HepG2 (cell line): ENCODE results near the gene DIO1. TPM values are rescaled to one million over a fixed set of nuclear protein-coding genes. Genes with fewer than 3 reads are reported as not detected.

Experiments
- ATAC-seq: fragments of 200-7000 bp; cut with Tn5 transposase; 3 replicates; pipeline ENCODE4 v1.9.1; 2020; ENCODE audit warnings: mild to moderate bottlenecking, moderate library complexity
- BruUV-seq: library from RNA; stranded (reverse); fragments of 400-500 nt; replicated peaks from 2 replicates; lab custom pipeline; 2021; lab: Mats Ljungman, UMichigan
- CTCF ChIA-PET: fragments of 300-600 bp; formaldehyde crosslinking; extraction: SDS; loops from one replicate; lab custom pipeline; 2021; ENCODE audit warnings: low total read pairs, inconsistent platforms, low intra/inter-chr PET ratio; lab: Yijun Ruan, JAX
- POLR2A ChIA-PET: fragments of 350-600 bp; sonication (Branson Sonifier 250); formaldehyde crosslinking; loops from one replicate; lab custom pipeline; 2020; ENCODE audit warnings: antibody characterized with exemption, inconsistent platforms; lab: Yijun Ruan, JAX
- DNase-seq: peaks from one replicate; pipeline ENCODE4 v3.0.0-alpha.2; 2015; ENCODE audit warnings: low spot score
- FAIRE-seq: peaks from 3 replicates; lab custom pipeline; 2011; peaks lifted over from hg19 to GRCh38; lab: Jason Lieb, UNC
- H2AFZ ChIP-seq: one replicate; pipeline ENCODE4 v1.6.1; 2011; ENCODE audit warnings: low read length, inconsistent platforms
- H3K27ac ChIP-seq: fragments of 300-600 bp; 3 replicates; pipeline ENCODE4 v1.8.0; 2011; ENCODE audit warnings: mixed run types, mild to moderate bottlenecking, mixed read lengths, low read length, inconsistent platforms; ENCODE audit not compliant: insufficient read depth; ENCODE audit errors: extremely low read length
- H3K27me3 ChIP-seq, 2 experiments: fragments of 200-600 bp in 1 of 2; 2 replicates in 1 of 2; 3 replicates in 1 of 2; pipeline versions ENCODE4 v1.6.0 to v1.8.0; 2011; ENCODE audit warnings: low read length in 2 of 2, mild to moderate bottlenecking in 2 of 2, moderate library complexity in 2 of 2, inconsistent platforms in 1 of 2; ENCODE audit not compliant: insufficient read depth in 2 of 2, control insufficient read depth in 1 of 2
- H3K36me3 ChIP-seq, 2 experiments: fragments of 200-600 bp in 1 of 2; replicated peaks in 1 of 2; 2 replicates in 1 of 2; 3 replicates in 1 of 2; pipeline versions ENCODE4 v1.5.1 to v1.8.0; 2011; ENCODE audit warnings: low read length in 2 of 2, inconsistent platforms in 1 of 2; ENCODE audit not compliant: insufficient read depth in 2 of 2, control insufficient read depth in 1 of 2
- H3K4me1 ChIP-seq: 2 replicates; pipeline ENCODE4 v1.5.1; 2012; ENCODE audit warnings: low read length, inconsistent platforms; ENCODE audit not compliant: insufficient read depth
- H3K4me2 ChIP-seq: 2 replicates; pipeline ENCODE4 v1.6.0; 2011; ENCODE audit warnings: low read depth, low read length, inconsistent platforms
- H3K4me3 ChIP-seq, 3 experiments: fragments of 200-600 bp in 1 of 3; sonication (generic), shearing (Covaris generic) in 1 of 3; replicated peaks in 1 of 3; 2 replicates each; pipeline ENCODE4 v1.5.1; 2011 to 2016; ENCODE audit warnings: low read length in 3 of 3, inconsistent platforms in 2 of 3, low read depth in 2 of 3, mild to moderate bottlenecking in 2 of 3, control low read depth in 1 of 3, mixed read lengths in 1 of 3; ENCODE audit not compliant: insufficient read depth in 1 of 3
- H3K79me2 ChIP-seq: one replicate; pipeline ENCODE4 v1.6.1; 2011; ENCODE audit warnings: low read length, inconsistent platforms; ENCODE audit not compliant: insufficient read depth
- H3K9ac ChIP-seq: 2 replicates; pipeline ENCODE4 v1.6.0; 2011; ENCODE audit warnings: mild to moderate bottlenecking, low read depth, low read length, inconsistent platforms; ENCODE audit not compliant: insufficient read depth
- H3K9me3 ChIP-seq: 2 replicates; pipeline ENCODE4 v1.5.1; 2012; ENCODE audit warnings: mild to moderate bottlenecking, low read length
- H4K20me1 ChIP-seq: 2 replicates; pipeline ENCODE4 v1.6.0; 2011; ENCODE audit warnings: inconsistent platforms, mild to moderate bottlenecking, low read length, moderate library complexity; ENCODE audit not compliant: insufficient read depth
- CEBPG ChIP-seq: IDR thresholded peaks from 2 replicates; pipeline ENCODE4 v1.6.1; 2016
- EP300 ChIP-seq, 3 experiments: sonication (generic) in 1 of 3; formaldehyde crosslinking in 1 of 3; IDR thresholded peaks; 2 replicates each; pipeline versions ENCODE4 v1.5.1 to v1.6.1; 2011 to 2020; ENCODE audit warnings: low read depth in 2 of 3, low read length in 2 of 3, borderline replicate concordance in 1 of 3, improper control_type of control experiment in 1 of 3, mild to moderate bottlenecking in 1 of 3, missing genetic modification reagents in 1 of 3, moderate library complexity in 1 of 3
- FOSL2 ChIP-seq: sonication (generic); formaldehyde crosslinking; IDR thresholded peaks from 2 replicates; pipeline ENCODE4 v1.4.0; 2020; ENCODE audit warnings: missing genetic modification reagents
- FOXA1 ChIP-seq, 2 experiments: fragments of 450-650 bp in 1 of 2; sonication (generic) in 1 of 2; formaldehyde crosslinking in 1 of 2; IDR thresholded peaks; 2 replicates each; pipeline versions ENCODE4 v1.4.0 to v1.6.1; 2016 to 2020; ENCODE audit warnings: missing genetic modification reagents in 1 of 2
- HDAC2 ChIP-seq: sonication (generic); formaldehyde crosslinking; IDR thresholded peaks from 2 replicates; pipeline ENCODE4 v1.4.0; 2020; ENCODE audit warnings: missing genetic modification reagents
- MTF1 ChIP-seq: sonication (generic); formaldehyde crosslinking; IDR thresholded peaks from 2 replicates; pipeline ENCODE4 v1.5.0; 2020; ENCODE audit warnings: missing genetic modification reagents
- NR2F6 ChIP-seq, 2 experiments: IDR thresholded peaks; 2 replicates each; pipeline ENCODE4 v1.6.1; 2016; ENCODE audit warnings: antibody characterized with exemption in 1 of 2, mild to moderate bottlenecking in 1 of 2
- PAXIP1 ChIP-seq: sonication (generic); formaldehyde crosslinking; conservative IDR thresholded peaks from 2 replicates; pipeline ENCODE4 v1.4.0; 2020; ENCODE audit warnings: mild to moderate bottlenecking, missing genetic modification reagents, moderate library complexity
- TBX2 ChIP-seq: sonication (generic); formaldehyde crosslinking; IDR thresholded peaks from 2 replicates; pipeline ENCODE4 v1.5.0; 2020; ENCODE audit warnings: missing genetic modification reagents, mild to moderate bottlenecking, borderline replicate concordance
- TEAD3 ChIP-seq: optimal IDR thresholded peaks from 2 replicates; pipeline ENCODE3; 2016; ENCODE audit warnings: borderline replicate concordance
- ZNF292 ChIP-seq: sonication (generic); formaldehyde crosslinking; IDR thresholded peaks from 2 replicates; pipeline ENCODE4 v1.8.1; 2022; ENCODE audit warnings: mild to moderate bottlenecking, low read depth, missing genetic modification reagents, borderline replicate concordance
- ZNF788 ChIP-seq: sonication (generic); formaldehyde crosslinking; IDR thresholded peaks from 2 replicates; pipeline ENCODE4 v1.5.0; 2020; ENCODE audit warnings: mild to moderate bottlenecking, missing genetic modification reagents, borderline replicate concordance
- WGBS: methylation state at CpG from one replicate; pipeline ENCODE4 v1.1.6; 2017; ENCODE audit warnings: low lambda C conversion rate; 5-methylcytosine and 5-hydroxymethylcytosine counted together
- in situ Hi-C: cut with HindIII; loops from 2 replicates; pipeline ENCODE4 v1.10.0; 2017; ENCODE audit warnings: low pct_unique_long_range_greater_than_20kb; ENCODE audit not compliant: extremely low pct_ligation_motif_present
- intact Hi-C: fragments of 100-400 bp; cut with micrococcal nuclease; formaldehyde crosslinking; loops from one replicate; pipeline ENCODE4 v1.10.0; 2022; ENCODE audit not compliant: unreplicated experiment
- polyA plus RNA-seq, 8 experiments: library from polyadenylated mRNA; depleted of rRNA in 3 of 8; stranded (reverse) in 7 of 8; unstranded in 1 of 8; fragments of >200 nt; fragmentation: Illumina TruSeq in 4 of 8; extraction: Trizol in 4 of 8; gene quantifications; 2 replicates each; pipeline versions ENCODE4 v1.2.1 to v1.2.3, GENCODE V29; 2011 to 2016; ENCODE audit warnings: low read depth in 4 of 8, missing spikeins in 1 of 8, mixed read lengths in 1 of 8; ENCODE audit not compliant: insufficient read depth in 1 of 8
- total RNA-seq, 5 experiments: library from RNA; depleted of rRNA; stranded (reverse); fragments of >200 nt; fragmentation: Illumina TruSeq; extraction: Trizol; gene quantifications; 2 replicates each; pipeline ENCODE4 v1.2.3, GENCODE V29; 2016; ENCODE audit warnings: low read depth in 1 of 5
- TF ChIP-seq, protein P1 (sequence below): IDR thresholded peaks from 2 replicates; pipeline ENCODE4 v1.6.1; 2012; ENCODE audit warnings: low read depth, low read length, improper control_type of control experiment
- TF ChIP-seq, protein P2 (sequence below): IDR thresholded peaks from 2 replicates; pipeline ENCODE4 v1.6.1; 2016; ENCODE audit warnings: missing biosample characterization, missing genetic modification reagents, low read depth
- TF ChIP-seq, protein P3 (sequence below): sonication (generic); formaldehyde crosslinking; IDR thresholded peaks from 2 replicates; pipeline ENCODE4 v1.4.0; 2020; ENCODE audit warnings: missing genetic modification reagents

The DIO1 gene
- total and polyA plus RNA-seq, 2 of the 13 experiments (the other 11 are each of a cell fraction or from before 2014, with no cell fraction given), result 13.5 to 45.6 TPM

DNA sequence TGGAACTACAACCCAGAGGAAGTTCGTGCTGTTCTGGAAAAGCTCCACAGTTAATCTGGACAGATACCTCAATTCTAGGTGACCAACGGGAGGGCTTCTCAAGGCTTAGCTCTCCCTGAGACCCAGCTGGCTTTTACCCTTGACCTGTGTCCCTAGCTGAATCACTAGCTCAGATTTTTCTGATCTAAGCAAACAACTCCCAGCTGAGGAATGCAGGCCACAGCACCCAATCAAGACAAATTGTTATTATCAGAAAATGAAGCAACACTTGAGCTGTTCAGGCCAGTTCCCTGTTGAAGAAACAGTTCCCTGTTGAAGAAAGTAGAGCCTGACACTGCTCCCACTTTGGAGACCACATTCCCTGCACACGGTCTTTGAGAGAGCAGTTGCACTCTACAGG lies 16.0 kb downstream of the DIO1 start:
- Histone ChIP-seq H3K4me1 (peaks cover 58% of the 10 kb centered on the region), H3K9ac (no peak overlapping the region), H3K27me3 (no peaks in the 10 kb centered on the region), H3K9me3 (no peaks in the 10 kb centered on the region), H3K36me3 (no peaks in the 10 kb centered on the region; a peak in 1 of 5 replicates), H2AFZ (no peak overlapping the region), H3K79me2 (no peaks in the 10 kb centered on the region), H3K27ac (no peak overlapping the region), H3K4me3 (no peak overlapping the region), H4K20me1 (no peaks in the 10 kb centered on the region), H3K4me2 (no peak overlapping the region)
- BruUV-seq, result no TSS peak
- peak; percentile 42 for FAIRE-seq
- POLR2A ChIA-PET, result interaction anchor here (1.0 to 2.0 kb wide), 5 partner anchors 9 to 35 kb away, joined by 4 to 21 read pairs (median 9); partner anchors contain the start of genes DIO1, IFT25 and YIPF1
- WGBS, result 50% methylated on average over 1 of the region's 3 CpGs
- in situ Hi-C loops (no loop called here), intact Hi-C loops (no loop called here)
- peak; percentile 69 for ATAC-seq
- peak; percentile 64 for DNase-seq
- CTCF ChIA-PET, result no interaction called here
- TF ChIP-seq TBX2 (CRISPR knock-in tag) (peak; percentile 28; the same call in 1 of the 2 replicates), EP300 (IDR thresholded peaks at IDR 0.05; ENCODE audit: low read depth in 2 of 2, low read length in 2 of 2) (no peak), EP300 (CRISPR knock-in tag; IDR thresholded peaks at IDR 0.05; ENCODE audit: borderline replicate concordance) (peak; percentile 39; the same call in 1 of the 2 replicates), NR2F6 (IDR thresholded peaks at IDR 0.05) (peak; percentile 81), NR2F6 (CRISPR knock-in tag; IDR thresholded peaks at IDR 0.05) (peak; percentile 81), HDAC2 (CRISPR knock-in tag) (peak; percentile 50; the same call in 1 of the 2 replicates), ZNF788 (no peak), MTF1 (CRISPR knock-in tag) (no peak), FOSL2 (CRISPR knock-in tag) (peak; percentile 72), ZNF292 (CRISPR knock-in tag) (no peak), CEBPG (CRISPR knock-in tag) (peak; percentile 65), PAXIP1 (0 out of 2 replicates have a peak, but pooled peaks have one; percentile 32), FOXA1 (IDR thresholded peaks at IDR 0.05) (no peak), FOXA1 (CRISPR knock-in tag; IDR thresholded peaks at IDR 0.05) (peak; percentile 51), TEAD3 (CRISPR knock-in tag) (peak; percentile 75)
- TF ChIP-seq, protein P1, sequence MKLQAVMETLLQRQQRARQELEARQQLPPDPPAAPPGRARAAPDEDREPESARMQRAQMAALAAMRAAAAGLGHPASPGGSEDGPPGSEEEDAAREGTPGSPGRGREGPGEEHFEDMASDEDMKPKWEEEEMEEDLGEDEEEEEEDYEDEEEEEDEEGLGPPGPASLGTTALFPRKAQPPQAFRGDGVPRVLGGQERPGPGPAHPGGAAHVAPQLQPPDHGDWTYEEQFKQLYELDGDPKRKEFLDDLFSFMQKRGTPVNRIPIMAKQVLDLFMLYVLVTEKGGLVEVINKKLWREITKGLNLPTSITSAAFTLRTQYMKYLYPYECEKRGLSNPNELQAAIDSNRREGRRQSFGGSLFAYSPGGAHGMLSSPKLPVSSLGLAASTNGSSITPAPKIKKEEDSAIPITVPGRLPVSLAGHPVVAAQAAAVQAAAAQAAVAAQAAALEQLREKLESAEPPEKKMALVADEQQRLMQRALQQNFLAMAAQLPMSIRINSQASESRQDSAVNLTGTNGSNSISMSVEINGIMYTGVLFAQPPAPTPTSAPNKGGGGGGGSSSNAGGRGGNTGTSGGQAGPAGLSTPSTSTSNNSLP, result peak; percentile 70
- TF ChIP-seq, protein P2, sequence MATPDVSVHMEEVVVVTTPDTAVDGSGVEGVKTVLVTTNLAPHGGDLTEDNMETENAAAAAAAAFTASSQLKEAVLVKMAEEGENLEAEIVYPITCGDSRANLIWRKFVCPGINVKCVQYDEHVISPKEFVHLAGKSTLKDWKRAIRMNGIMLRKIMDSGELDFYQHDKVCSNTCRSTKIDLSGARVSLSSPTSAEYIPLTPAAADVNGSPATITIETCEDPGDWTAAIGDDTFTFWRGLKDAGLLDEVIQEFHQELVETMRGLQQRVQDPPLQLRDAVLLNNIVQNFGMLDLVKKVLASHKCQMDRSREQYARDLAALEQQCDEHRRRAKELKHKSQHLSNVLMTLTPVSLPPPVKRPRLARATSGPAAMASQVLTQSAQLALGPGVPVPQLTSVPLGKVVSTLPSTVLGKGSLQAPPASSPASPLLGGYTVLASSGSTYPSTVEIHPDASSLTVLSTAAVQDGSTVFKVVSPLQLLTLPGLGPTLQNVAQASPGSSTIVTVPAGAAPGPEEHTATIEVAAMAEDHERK (CRISPR knock-in tag), result no peak
- TF ChIP-seq, protein P3, sequence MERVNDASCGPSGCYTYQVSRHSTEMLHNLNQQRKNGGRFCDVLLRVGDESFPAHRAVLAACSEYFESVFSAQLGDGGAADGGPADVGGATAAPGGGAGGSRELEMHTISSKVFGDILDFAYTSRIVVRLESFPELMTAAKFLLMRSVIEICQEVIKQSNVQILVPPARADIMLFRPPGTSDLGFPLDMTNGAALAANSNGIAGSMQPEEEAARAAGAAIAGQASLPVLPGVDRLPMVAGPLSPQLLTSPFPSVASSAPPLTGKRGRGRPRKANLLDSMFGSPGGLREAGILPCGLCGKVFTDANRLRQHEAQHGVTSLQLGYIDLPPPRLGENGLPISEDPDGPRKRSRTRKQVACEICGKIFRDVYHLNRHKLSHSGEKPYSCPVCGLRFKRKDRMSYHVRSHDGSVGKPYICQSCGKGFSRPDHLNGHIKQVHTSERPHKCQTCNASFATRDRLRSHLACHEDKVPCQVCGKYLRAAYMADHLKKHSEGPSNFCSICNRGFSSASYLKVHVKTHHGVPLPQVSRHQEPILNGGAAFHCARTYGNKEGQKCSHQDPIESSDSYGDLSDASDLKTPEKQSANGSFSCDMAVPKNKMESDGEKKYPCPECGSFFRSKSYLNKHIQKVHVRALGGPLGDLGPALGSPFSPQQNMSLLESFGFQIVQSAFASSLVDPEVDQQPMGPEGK, result 0 out of 2 replicates have a peak, but pooled peaks have one; percentile 23
